HEK293 (cell line): ENCODE results near the gene RABAC1.
"Not testable (repeated sequence)": the region's sequence is repeated elsewhere in the genome, so short reads cannot be mapped to it uniquely, and the experiment has no call there.

Experiments used
- ZBTB1 ChIP-seq: fragments of 450-650 bp; formaldehyde crosslinking; IDR thresholded peaks from 2 replicates; pipeline ENCODE4 v1.5.1; 2016; ENCODE audit warnings: missing biosample characterization, missing genetic modification characterization
- ZBTB7A ChIP-seq: fragments of 450-650 bp; formaldehyde crosslinking; IDR thresholded peaks from 2 replicates; pipeline ENCODE4 v1.5.1; 2016; ENCODE audit warnings: low read depth, missing biosample characterization, missing genetic modification characterization
- ZNF274 ChIP-seq, 2 experiments: fragments of 200-500 bp in 1 of 2; fragments of 450-650 bp in 1 of 2; sonication (Bioruptor generic) in 1 of 2; formaldehyde crosslinking in 1 of 2; IDR thresholded peaks; 2 replicates each; pipeline versions ENCODE4 v1.5.1 to v1.6.1; 2014 to 2016; ENCODE audit warnings: borderline replicate concordance in 1 of 2, inconsistent platforms in 1 of 2, low read length in 1 of 2, missing biosample characterization in 1 of 2, missing genetic modification characterization in 1 of 2
- TF ChIP-seq, protein P1 (sequence below): fragments of 450-650 bp; formaldehyde crosslinking; IDR thresholded peaks from 2 replicates; pipeline ENCODE4 v1.5.1; 2016; ENCODE audit warnings: missing biosample characterization, missing genetic modification characterization

DNA sequence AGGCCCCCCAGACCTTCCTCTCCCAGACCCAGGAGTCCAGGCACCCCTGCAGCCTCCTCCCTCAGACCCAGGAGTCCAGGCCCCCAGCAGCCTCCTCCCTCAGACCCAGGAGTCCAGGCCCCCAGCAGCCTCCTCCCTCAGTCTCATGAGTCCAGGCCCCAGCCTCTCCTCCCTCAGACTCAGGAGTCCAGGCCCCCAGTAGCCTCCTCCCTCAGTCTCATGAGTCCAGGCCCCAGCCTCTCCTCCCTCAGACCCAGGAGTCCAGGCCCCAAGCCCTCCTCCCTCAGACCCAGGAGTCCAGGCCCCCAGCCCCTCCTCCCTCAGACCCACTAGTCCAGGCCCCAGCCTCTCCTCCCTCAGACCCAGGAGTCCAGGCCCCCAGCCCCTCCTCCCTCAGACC, 19.9 kb downstream of the RABAC1 start:
- TF ChIP-seq, protein P1, sequence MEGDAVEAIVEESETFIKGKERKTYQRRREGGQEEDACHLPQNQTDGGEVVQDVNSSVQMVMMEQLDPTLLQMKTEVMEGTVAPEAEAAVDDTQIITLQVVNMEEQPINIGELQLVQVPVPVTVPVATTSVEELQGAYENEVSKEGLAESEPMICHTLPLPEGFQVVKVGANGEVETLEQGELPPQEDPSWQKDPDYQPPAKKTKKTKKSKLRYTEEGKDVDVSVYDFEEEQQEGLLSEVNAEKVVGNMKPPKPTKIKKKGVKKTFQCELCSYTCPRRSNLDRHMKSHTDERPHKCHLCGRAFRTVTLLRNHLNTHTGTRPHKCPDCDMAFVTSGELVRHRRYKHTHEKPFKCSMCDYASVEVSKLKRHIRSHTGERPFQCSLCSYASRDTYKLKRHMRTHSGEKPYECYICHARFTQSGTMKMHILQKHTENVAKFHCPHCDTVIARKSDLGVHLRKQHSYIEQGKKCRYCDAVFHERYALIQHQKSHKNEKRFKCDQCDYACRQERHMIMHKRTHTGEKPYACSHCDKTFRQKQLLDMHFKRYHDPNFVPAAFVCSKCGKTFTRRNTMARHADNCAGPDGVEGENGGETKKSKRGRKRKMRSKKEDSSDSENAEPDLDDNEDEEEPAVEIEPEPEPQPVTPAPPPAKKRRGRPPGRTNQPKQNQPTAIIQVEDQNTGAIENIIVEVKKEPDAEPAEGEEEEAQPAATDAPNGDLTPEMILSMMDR (tag by site-specific recombination) = not testable (repeated sequence)
- not testable (repeated sequence) for TF ChIP-seq ZBTB1 (tag by site-specific recombination); ZNF274 (IDR thresholded peaks at IDR 0.05; ENCODE audit: low read length); ZNF274 (tag by site-specific recombination; IDR thresholded peaks at IDR 0.05; ENCODE audit: borderline replicate concordance); ZBTB7A (tag by site-specific recombination)
